GM12892 (cell line): ENCODE results near the gene MCCC1.

ENCODE experiments used
- POLR2A ChIP-seq: IDR thresholded peaks from 2 replicates; pipeline ENCODE4 v1.6.1; 2011; ENCODE audit warnings: low read depth, low read length, control low read depth
- POLR2AphosphoS5 ChIP-seq: IDR thresholded peaks from 2 replicates; pipeline ENCODE4 v1.6.1; 2011; ENCODE audit warnings: low read depth, low read length, control low read depth

- TF ChIP-seq POLR2A: no peak
- no peak for TF ChIP-seq POLR2AphosphoS5
Observed at GRCh38 chr3:183131186-183131725, 32.0 kb upstream of the MCCC1 start.
